HG03066 (cell line): ENCODE measurements around the gene KIF4A.
A peak's percentile ranks its signal among the peaks of the same experiment; 100 is the strongest.
"Not testable (repeated sequence)": the region's sequence is repeated elsewhere in the genome, so short reads cannot be mapped to it uniquely, and the experiment has no call there.

Experiments
- ATAC-seq: cut with Tn5 transposase; IDR thresholded peaks from one replicate; pipeline ENCODE4 v1.9.1; 2021; ENCODE audit warnings: low read depth; ENCODE audit not compliant: unreplicated experiment

The KIF4A gene

GRCh38 chrX:70360366-70360765 lies 70.5 kb downstream of the KIF4A start:
- ATAC-seq = no peak

GRCh38 chrX:70368731-70369130 lies 78.8 kb downstream of the KIF4A start:
- ATAC-seq = not testable (repeated sequence)

DNA sequence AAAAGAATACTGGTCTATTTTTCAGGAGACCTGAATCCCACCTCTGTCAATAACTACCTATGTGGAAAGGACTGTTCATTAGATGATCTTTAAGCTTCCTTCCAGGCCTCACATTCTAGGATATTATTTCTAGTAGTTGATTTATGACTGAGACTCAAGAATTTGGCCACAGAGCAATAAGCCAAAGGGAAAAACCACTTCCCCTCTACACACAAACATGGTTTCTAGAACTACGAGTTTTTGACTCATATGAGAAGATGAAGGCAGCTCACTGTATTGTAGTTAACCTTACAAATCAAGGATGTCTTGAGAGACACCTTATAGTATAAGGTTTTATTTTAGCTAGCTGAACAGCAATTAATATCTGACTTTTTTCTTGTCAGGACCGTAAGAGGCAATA lies 96.3 kb downstream of the KIF4A start:
- ATAC-seq = no peak

DNA sequence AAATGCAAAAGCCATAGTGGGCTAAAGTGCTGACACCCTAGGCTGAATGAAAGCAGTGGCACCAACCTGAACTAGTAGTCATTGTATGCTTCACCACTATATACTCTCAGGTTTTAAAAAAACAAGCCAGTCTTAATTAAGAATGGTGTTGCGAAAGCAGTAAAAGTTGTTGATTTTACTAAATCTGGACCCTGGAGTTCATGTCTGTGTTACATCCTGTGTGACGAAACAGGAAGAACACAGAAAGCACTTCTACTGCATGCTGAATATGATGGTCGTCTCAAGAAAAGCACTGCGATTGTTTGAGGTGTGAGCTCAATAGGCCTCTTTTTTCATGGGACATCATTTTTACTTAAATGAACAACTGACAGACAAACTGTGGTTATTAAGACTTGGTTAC lies 109.0 kb downstream of the KIF4A start:
- ATAC-seq = no peak

- ATAC-seq = not testable (repeated sequence)
Observed at GRCh38 chrX:70400181-70400580, 110.3 kb downstream of the KIF4A start.

DNA sequence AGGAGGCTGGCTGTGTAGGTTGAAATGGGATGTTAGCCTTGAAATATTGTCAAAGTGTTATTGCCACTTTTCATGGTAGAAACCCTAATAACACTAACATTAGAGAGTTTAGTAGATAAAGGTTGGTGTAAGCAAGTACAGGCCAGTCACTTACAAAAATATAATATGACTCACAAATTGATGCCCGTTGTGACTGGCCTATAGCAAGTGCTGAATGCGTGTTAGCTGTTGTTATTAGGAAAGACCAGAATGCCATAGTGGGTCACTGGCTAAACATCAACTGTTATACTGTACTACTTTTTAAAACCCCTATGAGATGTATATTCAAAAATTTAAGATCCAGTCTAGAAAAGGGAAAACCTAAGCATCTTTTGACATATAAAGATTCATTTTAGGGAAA lies 112.8 kb downstream of the KIF4A start:
- no peak for ATAC-seq

DNA sequence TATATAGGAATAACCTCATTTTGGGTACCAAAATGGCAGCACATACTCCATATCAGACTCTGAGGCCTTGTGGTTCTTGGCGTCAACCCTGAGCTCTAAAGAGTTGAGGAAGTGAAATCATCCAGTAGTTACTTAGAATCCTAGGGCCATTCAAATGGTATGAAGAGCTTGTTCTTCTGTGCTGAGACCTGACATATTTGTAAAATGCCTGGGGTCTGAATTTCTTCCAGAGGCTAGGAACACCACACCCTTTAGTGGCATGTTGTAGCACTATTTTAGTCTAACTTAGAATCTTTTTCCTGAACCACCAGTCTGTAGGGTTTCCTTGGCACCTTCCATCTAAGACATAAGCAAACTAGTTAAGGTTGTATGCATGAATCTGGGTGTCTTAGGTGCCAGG lies 115.1 kb downstream of the KIF4A start:
- ATAC-seq = no peak

DNA sequence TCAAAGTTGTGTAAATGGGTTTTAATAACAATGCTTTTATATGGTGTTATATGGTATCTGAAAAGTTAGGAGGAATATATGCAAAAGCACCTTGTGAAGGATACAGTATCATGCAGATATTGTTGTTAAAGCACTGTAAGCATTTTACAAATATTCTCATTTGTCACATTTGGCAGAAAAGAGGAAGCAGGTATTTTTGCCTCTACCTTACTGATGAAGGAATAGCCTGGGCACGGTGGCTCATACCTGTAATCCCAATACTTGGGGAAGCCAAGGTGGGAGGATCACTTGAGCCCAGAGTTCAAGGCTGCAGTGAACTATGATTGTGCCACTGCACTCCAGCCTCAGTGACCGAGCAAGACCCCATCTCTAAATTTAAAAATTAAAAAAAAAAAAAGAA lies 121.0 kb downstream of the KIF4A start:
- ATAC-seq = no peak

DNA sequence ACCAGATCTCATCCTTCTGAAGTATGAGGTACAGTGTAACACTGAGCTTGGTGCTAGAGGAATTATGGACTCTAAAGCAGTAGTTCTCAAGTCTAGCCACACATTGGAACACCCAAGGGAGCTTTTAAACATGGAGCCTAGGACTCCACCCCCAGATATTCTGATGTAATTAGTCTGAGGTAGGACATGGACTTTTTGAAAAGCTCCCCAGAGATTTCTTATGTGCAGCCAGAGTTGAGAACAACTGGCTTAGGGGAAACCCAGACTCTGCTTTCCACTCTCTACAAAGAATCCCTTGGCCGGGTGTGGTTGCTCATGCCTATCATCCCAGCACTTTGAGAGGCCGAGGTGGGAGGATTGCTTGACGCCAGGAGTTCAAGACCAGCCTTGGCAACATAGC lies 121.6 kb downstream of the KIF4A start:
- no peak for ATAC-seq

DNA sequence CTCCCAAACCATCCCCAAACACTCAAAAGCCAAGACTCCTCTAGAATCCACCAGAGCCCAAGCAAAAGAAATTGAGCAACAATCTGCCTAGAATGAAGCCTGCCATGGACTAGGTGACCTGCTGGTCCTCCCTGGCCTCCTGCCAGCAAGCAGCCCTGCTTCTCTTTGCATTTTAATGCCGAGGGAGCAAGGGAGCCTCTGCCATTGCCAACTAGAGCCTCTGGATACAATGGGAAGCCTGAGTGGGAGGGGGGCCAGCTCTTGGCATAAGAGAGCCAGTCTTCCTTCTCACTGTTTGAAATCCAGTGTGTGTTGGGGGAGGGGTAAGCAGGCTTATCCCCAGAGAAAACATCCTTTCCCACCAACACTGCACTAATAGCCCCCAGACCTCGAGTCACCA lies 131.7 kb downstream of the KIF4A start:
- ATAC-seq = no peak

GRCh38 chrX:70422851-70423341 lies 133.0 kb downstream of the KIF4A start, which contains the start of gene GDPD2:
Gene GDPD2 (plus strand): TSS chrX:70423314. CDS start chrX:70424985, 1,671 bp downstream.
- ATAC-seq = no peak

DNA sequence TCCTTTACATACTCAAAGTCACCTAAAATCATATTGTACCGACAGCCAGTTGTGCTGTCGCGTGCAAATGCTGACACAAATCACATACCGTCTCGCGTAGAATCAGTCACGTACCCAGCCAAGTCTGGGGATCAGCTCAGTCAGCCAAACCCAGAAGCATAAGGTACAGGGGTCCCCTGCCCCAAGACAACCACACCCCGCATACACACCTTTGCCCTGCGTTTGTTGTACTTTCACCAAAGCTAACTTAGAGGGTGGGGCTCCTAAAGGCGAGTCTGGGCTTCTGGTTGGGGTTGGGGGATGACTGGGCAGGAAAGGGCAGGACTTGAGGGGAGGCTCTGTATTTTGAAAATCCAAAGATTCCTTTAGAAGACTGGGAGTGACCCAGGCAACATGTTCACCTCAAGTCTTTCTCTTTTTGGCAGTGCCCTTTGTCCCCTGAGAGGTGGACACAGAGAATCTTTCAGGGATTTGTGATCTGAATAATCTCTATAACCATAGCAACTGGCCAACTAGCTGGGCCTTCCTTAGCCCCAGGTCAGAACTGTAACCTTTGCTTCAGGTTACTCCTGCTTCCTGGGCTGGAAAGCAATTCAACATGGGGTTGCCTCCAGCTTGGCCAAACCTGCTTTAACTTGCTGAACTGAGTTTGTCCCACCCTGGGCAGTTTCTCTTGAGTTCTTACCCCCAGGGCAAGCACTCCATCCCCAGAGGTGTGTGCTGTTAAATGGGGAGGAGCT lies 134.2 kb downstream of the KIF4A start:
- no peak for ATAC-seq

GRCh38 chrX:70424801-70425200 lies 134.9 kb downstream of the KIF4A start:
- ATAC-seq = no peak

GRCh38 chrX:70426286-70427278 lies 136.7 kb downstream of the KIF4A start:
- ATAC-seq = no peak

DNA sequence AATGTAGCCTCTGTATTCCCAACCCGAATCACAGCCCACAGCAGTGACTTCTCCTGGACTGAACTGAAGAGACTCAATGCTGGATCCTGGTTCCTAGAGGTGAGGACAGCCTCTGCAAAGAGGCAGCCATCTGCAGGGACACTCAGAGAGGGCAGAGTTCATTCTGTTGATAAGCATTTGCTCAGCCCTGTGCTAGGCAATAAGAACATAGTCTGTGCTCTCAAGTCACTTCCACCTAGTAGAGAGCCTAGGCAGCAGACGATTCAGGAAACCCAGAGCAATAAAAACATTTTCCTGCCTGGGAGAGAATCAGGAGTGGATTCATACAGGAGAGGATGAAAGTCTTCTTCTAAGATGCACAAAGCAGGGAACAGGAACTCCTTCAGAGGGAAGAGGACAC lies 137.5 kb downstream of the KIF4A start:
- ATAC-seq = no peak

DNA sequence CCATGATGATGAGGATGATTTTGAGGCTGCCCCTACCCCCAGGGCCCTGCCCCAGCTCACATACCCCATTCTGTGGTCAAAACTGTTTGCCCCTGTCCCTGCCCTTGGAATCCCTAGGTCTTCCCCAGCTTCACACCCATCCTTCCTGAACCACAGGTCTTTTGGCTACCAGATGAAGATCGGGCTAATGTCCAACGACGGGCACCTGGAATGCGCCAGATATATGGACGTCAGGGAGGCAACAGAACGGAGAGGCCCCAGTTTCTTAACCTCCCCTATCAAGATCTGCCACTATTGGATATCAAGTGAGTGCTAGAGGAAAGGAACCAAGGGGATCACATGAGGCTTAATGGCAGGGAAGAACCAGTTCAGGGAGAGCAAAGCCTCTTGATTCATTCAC lies 139.9 kb downstream of the KIF4A start:
- ATAC-seq = no peak

DNA sequence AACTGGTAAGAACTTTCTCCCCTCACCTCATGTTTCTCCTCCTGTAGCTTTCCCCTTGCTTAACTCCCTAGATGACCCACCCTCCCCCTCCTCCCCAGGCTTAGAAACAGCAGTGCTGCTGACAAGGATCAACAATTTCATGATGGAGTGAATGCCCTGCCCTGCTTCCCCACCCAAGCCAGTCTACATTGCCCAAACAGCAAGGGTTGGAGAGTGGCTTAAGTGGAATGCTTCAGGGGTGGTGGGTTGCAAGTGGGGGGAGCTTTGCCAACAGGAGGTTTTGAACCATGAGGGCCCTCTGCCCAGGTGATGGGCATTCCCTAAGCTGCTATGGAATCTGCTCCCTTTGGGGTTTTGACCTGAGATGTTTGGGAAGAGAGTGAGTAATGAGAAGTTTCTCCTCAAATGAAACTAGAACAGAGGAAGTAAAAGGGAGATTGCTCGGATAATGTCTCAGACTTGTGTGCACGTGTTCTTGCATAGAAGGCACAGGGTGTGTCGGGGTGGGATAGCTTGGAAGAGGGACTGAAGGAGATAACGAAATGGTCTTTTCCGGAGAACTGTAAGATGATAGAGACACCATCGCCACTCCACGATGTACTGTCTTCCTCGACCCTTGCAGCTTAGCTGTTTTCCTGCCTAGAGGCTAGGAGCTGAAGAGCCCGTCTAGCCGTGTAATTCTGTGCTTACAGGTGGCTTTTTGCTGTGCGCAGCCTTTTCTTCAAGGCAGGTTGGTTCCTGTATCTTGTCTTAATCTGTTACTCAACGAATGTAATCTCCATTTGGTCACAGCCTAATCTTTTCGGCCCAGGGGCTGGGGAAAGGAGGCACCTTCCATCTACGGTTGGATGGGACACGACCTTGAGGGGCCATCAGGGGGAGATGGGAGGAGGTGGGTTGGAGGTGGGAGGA lies 143.3 kb downstream of the KIF4A start:
- ATAC-seq = no peak

DNA sequence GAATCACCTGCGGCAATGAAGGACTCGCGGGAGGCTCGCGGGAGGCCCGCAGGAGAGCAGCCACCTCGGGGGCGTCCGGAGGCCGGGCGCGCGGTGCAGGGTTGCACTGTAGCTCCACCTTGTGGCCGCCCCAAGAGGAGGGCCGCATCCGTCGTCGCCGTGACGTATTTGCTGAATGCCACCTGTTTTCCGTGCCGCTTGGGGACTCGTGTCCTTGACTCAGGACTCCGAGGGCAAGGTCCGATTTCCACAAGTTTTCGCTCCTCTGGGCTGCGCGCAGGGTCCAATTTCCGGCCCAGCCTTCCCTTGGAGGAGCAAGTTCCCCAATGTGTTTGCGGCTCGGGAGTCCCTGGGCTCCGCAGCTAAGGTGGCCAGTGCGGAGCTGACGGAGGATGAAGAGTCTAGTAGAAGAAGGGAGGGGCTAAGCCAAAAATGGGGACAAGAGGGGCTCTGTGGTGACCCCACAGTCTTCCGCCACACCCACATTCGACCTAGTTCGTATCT lies 144.0 kb downstream of the KIF4A start:
- ATAC-seq = peak; percentile 53

DNA sequence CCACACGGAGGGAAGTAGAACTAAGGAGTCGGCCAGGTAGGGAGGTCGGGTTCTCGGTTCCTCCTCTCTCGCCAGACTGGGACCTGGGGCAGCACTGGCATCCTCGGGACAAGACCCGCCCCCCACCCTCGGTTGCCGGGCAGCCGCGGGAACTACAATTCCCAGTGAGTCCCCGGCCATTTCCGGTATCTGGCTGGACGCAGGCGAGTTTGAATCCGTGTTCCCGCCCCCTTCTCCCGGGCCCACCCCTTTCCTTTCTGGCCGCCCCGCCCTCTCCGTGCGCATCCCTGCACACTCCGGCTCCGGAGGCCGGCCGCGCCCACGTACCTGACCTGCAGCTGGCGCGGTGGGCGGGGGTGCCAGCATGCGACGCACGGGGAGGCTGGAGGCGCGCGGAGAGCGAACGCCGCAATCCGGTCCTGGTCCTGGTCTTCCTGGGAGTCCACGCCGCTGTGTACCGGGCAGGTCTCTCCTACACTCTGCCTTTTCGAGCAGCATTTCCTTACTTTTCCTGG lies 144.5 kb downstream of the KIF4A start:
- ATAC-seq = peak; percentile 63
